Panc1 (cell line): ENCODE data around the gene TRRAP. TPM values are rescaled to one million over a fixed set of nuclear protein-coding genes. Genes with fewer than 3 reads are reported as not detected.
"Not testable (repeated sequence)": the region's sequence is repeated elsewhere in the genome, so short reads cannot be mapped to it uniquely, and the experiment has no call there.

ENCODE experiments used
- ATAC-seq: fragments of 200-7000 bp; cut with Tn5 transposase; 2 replicates; pipeline ENCODE4 v1.9.1; 2020; ENCODE audit warnings: mild to moderate bottlenecking, moderate library complexity
- BruUV-seq: library from RNA; stranded (reverse); fragments of 400-500 nt; replicated peaks from 2 replicates; lab custom pipeline; 2021; lab: Mats Ljungman, UMichigan
- CTCF ChIA-PET: fragments of 300-600 bp; sonication (Branson Sonifier 250); formaldehyde crosslinking; loops from one replicate; lab custom pipeline; 2022; ENCODE audit warnings: antibody characterized with exemption; lab: Charles Lee
- POLR2A ChIA-PET: fragments of 300-600 bp; sonication (Branson Sonifier 250); formaldehyde crosslinking; loops from one replicate; lab custom pipeline; 2022; ENCODE audit warnings: antibody characterized with exemption; lab: Charles Lee
- DNase-seq: peaks from one replicate; pipeline ENCODE4 v3.0.0-alpha.2; 2010; ENCODE audit warnings: low read depth, low spot score
- H3K27ac ChIP-seq: 2 replicates; pipeline ENCODE4 v1.5.1; 2011; ENCODE audit warnings: mild to moderate bottlenecking, low read length, inconsistent platforms
- H3K27me3 ChIP-seq: fragments of 200-500 bp; sonication (Bioruptor generic); 2 replicates; pipeline ENCODE4 v1.6.0; 2014; ENCODE audit warnings: low read length, inconsistent platforms; ENCODE audit not compliant: control insufficient read depth, insufficient read depth
- H3K36me3 ChIP-seq: fragments of 200-500 bp; sonication (Bioruptor generic); 2 replicates; pipeline ENCODE4 v1.5.1; 2014; ENCODE audit warnings: inconsistent platforms, mild to moderate bottlenecking, low read length, moderate library complexity; ENCODE audit not compliant: control insufficient read depth, insufficient read depth
- H3K4me1 ChIP-seq: 2 replicates; pipeline ENCODE4 v1.5.1; 2011; ENCODE audit warnings: inconsistent platforms, mild to moderate bottlenecking, low read length, moderate library complexity; ENCODE audit not compliant: control insufficient read depth, insufficient read depth
- H3K4me3 ChIP-seq, 2 experiments: 2 replicates each; pipeline ENCODE4 v1.5.1; 2011 to 2012; ENCODE audit warnings: low read depth in 2 of 2, low read length in 2 of 2, mild to moderate bottlenecking in 2 of 2, inconsistent platforms in 1 of 2, moderate library complexity in 1 of 2
- H3K9me3 ChIP-seq: fragments of 200-500 bp; sonication (Bioruptor generic); 2 replicates; pipeline ENCODE4 v1.5.1; 2014; ENCODE audit warnings: low read depth, mild to moderate bottlenecking, inconsistent platforms, low read length, moderate library complexity; ENCODE audit not compliant: control insufficient read depth, insufficient read depth
- CTCF ChIP-seq: fragments of 450-650 bp; IDR thresholded peaks from 2 replicates; pipeline ENCODE4 v1.5.1; 2017; ENCODE audit warnings: mild to moderate bottlenecking
- POLR2AphosphoS5 ChIP-seq: IDR thresholded peaks from 2 replicates; pipeline ENCODE4 v1.6.1; 2012; ENCODE audit warnings: mild to moderate bottlenecking, low read depth, low read length, moderate library complexity
- REST ChIP-seq, 2 experiments: IDR thresholded peaks; 2 replicates each; pipeline ENCODE4 v1.6.1; 2011 to 2012; ENCODE audit warnings: low read depth in 2 of 2, control low read depth in 1 of 2, low read length in 1 of 2, mild to moderate bottlenecking in 1 of 2, moderate library complexity in 1 of 2; ENCODE audit not compliant: insufficient read depth in 1 of 2
- SIN3A ChIP-seq: IDR thresholded peaks from 2 replicates; pipeline ENCODE4 v1.6.1; 2012; ENCODE audit warnings: low read depth, mild to moderate bottlenecking, low read length, moderate library complexity, borderline replicate concordance; ENCODE audit not compliant: insufficient read depth
- TCF7L2 ChIP-seq: IDR thresholded peaks from 2 replicates; pipeline ENCODE4 v1.6.1; 2011; ENCODE audit warnings: mild to moderate bottlenecking, low read depth, low read length, inconsistent platforms
- in situ Hi-C: cut with HindIII; loops from 2 replicates; pipeline ENCODE4 v1.10.0; 2016; ENCODE audit warnings: low sequenced_read_pairs, low pct_unique_long_range_greater_than_20kb
- intact Hi-C: fragments of 100-400 bp; cut with micrococcal nuclease; formaldehyde crosslinking; loops from one replicate; pipeline ENCODE4 v1.10.0; 2022; ENCODE audit not compliant: unreplicated experiment
- total RNA-seq: library from RNA; stranded (reverse); gene quantifications from one replicate; pipeline ENCODE4 v1.2.1, GENCODE V29; 2021; ENCODE audit not compliant: unreplicated experiment

TRRAP gene
- total RNA-seq, 1 experiment from 2014 or later: 44.9 TPM

GRCh38 chr7:99042957-99043356, 164.6 kb downstream of the TRRAP start:
- no TSS peak for BruUV-seq
- ATAC-seq: no peak
- no peak overlapping the region for H3K4me3 ChIP-seq
- H3K9me3 ChIP-seq: no peaks in the 10 kb centered on the region
- intact Hi-C loops (loop anchor here (10.0 kb wide), 1 partner anchor 82 kb away; no protein-coding TSS in a partner anchor), in situ Hi-C loops (no loop called here)
- H3K27me3 ChIP-seq: no peaks in the 10 kb centered on the region
- H3K36me3 ChIP-seq: peaks cover 7% of the 10 kb centered on the region
- ChIA-PET CTCF (no interaction called here), POLR2A (no interaction called here)
- TF ChIP-seq POLR2AphosphoS5: no peak
- TF ChIP-seq REST (IDR thresholded peaks at IDR 0.05; ENCODE audit: insufficient read depth in 1 of 2, low read depth in 2 of 2, low read length in 1 of 2): no peak
- no peak for TF ChIP-seq SIN3A
- no peak for TF ChIP-seq TCF7L2
- TF ChIP-seq CTCF: no peak
- peaks cover 24% of the 10 kb centered on the region for H3K4me1 ChIP-seq
- peak overlapping the region; percentile 40 for H3K27ac ChIP-seq
- no peak for DNase-seq

GRCh38 chr7:99044858-99045257, 166.5 kb downstream of the TRRAP start:
- POLR2A ChIA-PET, H3K9me3 ChIP-seq, ATAC-seq, H3K27ac ChIP-seq, H3K4me3 ChIP-seq, in situ Hi-C loops, H3K27me3 ChIP-seq, BruUV-seq, DNase-seq, CTCF ChIA-PET: not testable (repeated sequence)
- intact Hi-C loops: loop anchor here (10.0 kb wide), 1 partner anchor 80 kb away; no protein-coding TSS in a partner anchor
- Histone ChIP-seq H3K36me3 (peaks cover 11% of the 10 kb centered on the region; the same call in 1 of the 2 replicates), H3K4me1 (peaks cover 24% of the 10 kb centered on the region)

GRCh38 chr7:99046262-99046661, 167.9 kb downstream of the TRRAP start:
- H3K9me3 ChIP-seq, H3K27me3 ChIP-seq, DNase-seq, CTCF ChIA-PET, in situ Hi-C loops, H3K27ac ChIP-seq, H3K4me3 ChIP-seq, BruUV-seq, ATAC-seq, POLR2A ChIA-PET: not testable (repeated sequence)
- Histone ChIP-seq H3K36me3 (peaks cover 20% of the 10 kb centered on the region), H3K4me1 (peaks cover 16% of the 10 kb centered on the region)
- intact Hi-C loops: loop anchor here (10.0 kb wide), 1 partner anchor 79 kb away; no protein-coding TSS in a partner anchor
